ENCODE results near the gene RNF167.

RNF167 gene

DNA sequence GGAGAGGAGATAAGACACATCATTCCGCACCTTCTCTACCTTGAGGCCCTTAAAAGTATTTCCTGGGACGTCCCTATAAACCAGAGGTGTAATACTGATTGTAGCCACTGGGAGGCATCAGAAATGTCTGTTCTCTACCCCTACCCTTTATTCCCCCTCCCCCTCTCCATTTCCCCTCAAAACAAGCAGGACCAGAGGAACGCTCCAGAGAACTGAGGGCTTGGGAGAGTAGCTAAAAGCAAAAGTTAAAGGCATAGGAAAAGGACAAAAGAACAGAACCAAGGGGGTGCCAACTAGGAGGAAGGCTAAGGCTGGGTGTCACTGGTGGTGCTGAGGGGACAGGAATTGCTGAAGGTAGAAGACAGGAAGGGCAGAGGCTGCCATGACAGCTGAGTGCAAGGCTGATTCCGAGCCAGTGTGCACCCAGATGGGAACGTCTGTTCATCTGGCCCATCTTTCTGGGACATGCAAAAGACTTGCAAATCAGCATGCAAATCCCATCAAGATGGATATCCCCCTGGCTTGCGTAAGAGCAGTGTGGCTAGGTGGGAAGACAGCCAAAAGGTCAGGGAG lies 40.7 kb downstream of the RNF167 start:
- TF ChIP-seq, protein P1, sequence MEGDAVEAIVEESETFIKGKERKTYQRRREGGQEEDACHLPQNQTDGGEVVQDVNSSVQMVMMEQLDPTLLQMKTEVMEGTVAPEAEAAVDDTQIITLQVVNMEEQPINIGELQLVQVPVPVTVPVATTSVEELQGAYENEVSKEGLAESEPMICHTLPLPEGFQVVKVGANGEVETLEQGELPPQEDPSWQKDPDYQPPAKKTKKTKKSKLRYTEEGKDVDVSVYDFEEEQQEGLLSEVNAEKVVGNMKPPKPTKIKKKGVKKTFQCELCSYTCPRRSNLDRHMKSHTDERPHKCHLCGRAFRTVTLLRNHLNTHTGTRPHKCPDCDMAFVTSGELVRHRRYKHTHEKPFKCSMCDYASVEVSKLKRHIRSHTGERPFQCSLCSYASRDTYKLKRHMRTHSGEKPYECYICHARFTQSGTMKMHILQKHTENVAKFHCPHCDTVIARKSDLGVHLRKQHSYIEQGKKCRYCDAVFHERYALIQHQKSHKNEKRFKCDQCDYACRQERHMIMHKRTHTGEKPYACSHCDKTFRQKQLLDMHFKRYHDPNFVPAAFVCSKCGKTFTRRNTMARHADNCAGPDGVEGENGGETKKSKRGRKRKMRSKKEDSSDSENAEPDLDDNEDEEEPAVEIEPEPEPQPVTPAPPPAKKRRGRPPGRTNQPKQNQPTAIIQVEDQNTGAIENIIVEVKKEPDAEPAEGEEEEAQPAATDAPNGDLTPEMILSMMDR (IDR thresholded peaks at IDR 0.05; ENCODE audit: low read depth, low read length): peak; percentile 68
- peak; percentile 61 to 73 for DNase-seq (ENCODE audit: low read depth in 2 of 2)
- no peak overlapping the region for H3K4me3 ChIP-seq (replicated peaks in 1 of 2; ENCODE audit: low read depth in 2 of 2, low read length in 2 of 2)

DNA sequence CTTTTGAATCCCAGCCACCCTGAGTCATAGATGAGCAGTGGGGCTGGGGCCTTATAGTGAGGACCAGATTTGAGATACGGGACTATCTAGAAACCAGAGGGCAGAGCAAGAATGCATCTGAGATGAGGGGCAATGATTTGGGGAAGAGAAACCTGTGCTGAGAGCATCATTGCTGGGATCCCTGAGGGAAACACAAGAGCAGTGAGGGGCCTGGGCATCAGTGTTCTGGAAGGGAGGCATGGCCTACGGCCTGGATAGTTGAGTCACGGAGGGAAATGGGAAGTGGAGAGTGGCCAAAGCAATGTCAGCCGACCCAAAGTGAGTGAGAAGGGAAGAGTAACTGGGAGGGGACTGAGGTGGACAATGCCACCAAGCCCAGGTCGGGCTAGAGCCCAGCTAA lies 42.2 kb downstream of the RNF167 start:
- TF ChIP-seq, protein P1 (IDR thresholded peaks at IDR 0.05; ENCODE audit: low read depth, low read length): no peak
- no peak overlapping the region for H3K4me3 ChIP-seq (replicated peaks in 1 of 2; ENCODE audit: low read depth in 2 of 2, low read length in 2 of 2)
- no peak for DNase-seq (ENCODE audit: low read depth in 2 of 2)

DNA sequence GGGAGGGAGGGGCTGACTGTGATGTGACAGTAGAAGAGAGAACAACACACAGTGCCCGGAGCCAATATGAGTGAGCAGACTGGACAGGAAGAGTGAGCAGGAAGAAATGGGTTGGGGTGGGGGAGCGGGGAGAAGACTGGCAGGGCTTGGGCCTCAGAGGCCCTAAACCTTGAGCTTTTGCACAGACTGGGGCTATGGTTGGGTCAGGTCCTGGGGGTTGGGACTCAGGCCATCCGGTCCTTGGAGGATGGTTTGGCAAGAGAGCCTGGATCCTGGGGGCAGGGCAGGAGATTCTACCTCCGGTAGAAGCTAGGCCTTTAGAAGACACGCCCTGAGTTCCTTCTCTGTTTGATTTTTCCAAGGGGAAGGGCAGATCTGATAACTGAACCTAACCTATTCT lies 46.3 kb downstream of the RNF167 start:
- peak; percentile 30 to 44 for DNase-seq (ENCODE audit: low read depth in 2 of 2)
- peak overlapping the region; percentile 80 to 90 for H3K4me3 ChIP-seq (replicated peaks in 1 of 2; ENCODE audit: low read depth in 2 of 2, low read length in 2 of 2)
- TF ChIP-seq, protein P1 (IDR thresholded peaks at IDR 0.05; ENCODE audit: low read depth, low read length): no peak

DNA sequence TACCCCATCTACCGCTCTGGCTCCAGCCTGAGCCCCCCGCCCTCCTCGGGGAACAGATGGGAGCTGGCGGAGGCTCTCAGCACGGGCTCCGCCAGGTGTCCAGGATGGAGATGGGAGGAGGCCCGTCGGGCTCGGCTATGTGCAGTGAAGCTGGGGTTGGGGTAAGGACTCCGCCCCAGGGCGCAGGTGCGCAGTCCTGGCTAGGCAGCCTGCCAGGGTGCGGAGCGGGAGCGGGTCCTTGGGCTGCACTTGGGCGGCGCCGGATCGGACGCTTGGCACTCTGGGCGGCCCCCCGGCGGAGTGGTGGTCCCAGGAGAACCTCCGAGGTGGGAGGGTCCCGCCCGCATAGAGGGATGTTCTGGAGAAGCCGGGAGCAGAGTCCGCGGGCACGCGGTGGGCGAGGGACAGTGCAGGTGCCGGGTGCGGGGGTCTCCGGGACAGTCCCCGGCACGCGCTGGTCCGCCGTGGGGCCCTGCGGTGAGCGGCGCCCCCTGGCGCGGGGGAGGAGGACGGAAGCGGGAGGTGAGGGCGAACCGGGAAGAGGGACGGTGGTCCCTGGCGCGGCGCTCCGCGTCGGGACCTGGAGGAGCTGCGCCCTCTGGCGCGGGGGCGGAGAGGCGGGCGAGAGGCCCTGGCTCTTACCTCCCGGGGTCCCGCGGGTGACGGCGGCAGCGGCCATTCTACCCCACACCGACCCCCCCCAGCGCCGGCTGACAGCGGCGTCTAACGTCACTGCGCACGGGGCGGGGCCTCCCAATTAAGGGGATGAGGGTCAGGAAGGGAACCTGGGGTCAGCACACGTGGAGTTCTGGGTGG lies 47.1 kb downstream of the RNF167 start, which contains the start of gene CAMTA2:
CAMTA2 (minus strand) TSS at position 725 of the 816 bp plus-strand sequence. CDS start 1,453 bp downstream, outside the sequence.
- DNase-seq (ENCODE audit: low read depth in 2 of 2): peak; percentile 67 to 73
- peak within 1 kb of the TSS; percentile 80 to 90 for H3K4me3 ChIP-seq (replicated peaks in 1 of 2; ENCODE audit: low read depth in 2 of 2, low read length in 2 of 2)
- TF ChIP-seq, protein P1 (IDR thresholded peaks at IDR 0.05; ENCODE audit: low read depth, low read length): peak; percentile 25

- no peak for DNase-seq (ENCODE audit: low read depth in 2 of 2)
- TF ChIP-seq, protein P1 (IDR thresholded peaks at IDR 0.05; ENCODE audit: low read depth, low read length): no peak
- H3K4me3 ChIP-seq (replicated peaks in 1 of 2; ENCODE audit: low read depth in 2 of 2, low read length in 2 of 2): peak overlapping the region; percentile 80 to 90
Observed at GRCh38 chr17:4987767-4988567, 47.9 kb downstream of the RNF167 start.

DNA sequence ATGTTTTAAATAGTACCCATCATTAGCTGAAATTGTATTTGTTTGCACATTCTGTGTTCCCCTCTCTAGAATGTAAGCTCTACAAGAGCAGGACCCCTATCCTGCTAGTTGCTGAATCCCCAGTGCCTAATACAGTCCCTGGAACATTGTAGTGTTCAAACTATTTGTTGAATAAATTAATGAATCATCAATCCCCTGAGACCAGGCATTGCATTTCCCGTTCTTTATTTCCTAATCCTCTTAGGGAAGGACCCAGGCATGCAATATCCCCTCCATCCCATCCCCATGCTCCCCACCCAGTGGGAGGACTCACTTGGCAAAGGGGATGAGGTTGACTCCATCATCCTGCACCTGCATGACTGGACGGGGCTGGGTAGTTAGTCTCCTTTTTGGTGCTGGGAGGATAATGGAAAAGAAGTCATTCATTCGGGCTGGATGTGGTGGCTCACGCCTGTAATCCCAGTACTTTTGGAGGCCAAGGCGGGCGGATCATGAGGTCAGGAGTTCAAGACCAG lies 54.1 kb downstream of the RNF167 start:
- DNase-seq (ENCODE audit: low read depth in 2 of 2): peak in 1 of 2 donors; percentile 57
- TF ChIP-seq, protein P1 (IDR thresholded peaks at IDR 0.05; ENCODE audit: low read depth, low read length): no peak
- H3K4me3 ChIP-seq (replicated peaks in 1 of 2; ENCODE audit: low read depth in 2 of 2, low read length in 2 of 2): no peak overlapping the region
